BJ (cell line): ENCODE data around the gene IMMT. TPM values are rescaled to one million over a fixed set of nuclear protein-coding genes. Genes with fewer than 3 reads are reported as not detected.

Experiments used
- CTCF ChIA-PET: fragments of 350-600 bp; formaldehyde crosslinking; extraction: SDS; loops from one replicate; lab custom pipeline; 2021; ENCODE audit warnings: antibody characterized with exemption, inconsistent platforms; lab: Yijun Ruan, JAX
- POLR2A ChIA-PET: fragments of 300-600 bp; sonication (Branson Sonifier 250); formaldehyde crosslinking; extraction: SDS; loops from one replicate; lab custom pipeline; 2021; ENCODE audit warnings: antibody characterized with exemption; lab: Charles Lee
- DNase-seq: peaks from one replicate; pipeline ENCODE4 v3.0.0-alpha.2; 2011; ENCODE audit warnings: low read depth
- H3K27me3 ChIP-seq: 2 replicates; pipeline ENCODE4 v1.6.0; 2011; ENCODE audit warnings: low read length; ENCODE audit not compliant: control insufficient read depth, insufficient read depth
- H3K36me3 ChIP-seq: 2 replicates; pipeline ENCODE4 v1.5.1; 2011; ENCODE audit warnings: low read length; ENCODE audit not compliant: control insufficient read depth, insufficient read depth
- H3K4me3 ChIP-seq: 2 replicates; pipeline ENCODE4 v1.5.1; 2011; ENCODE audit warnings: low read depth, mild to moderate bottlenecking, control low read depth, low read length
- CTCF ChIP-seq: IDR thresholded peaks from 2 replicates; pipeline ENCODE4 v1.5.1; 2011; ENCODE audit warnings: low read depth, mild to moderate bottlenecking, control low read depth, inconsistent platforms, low read length, moderate library complexity; ENCODE audit not compliant: insufficient read depth
- polyA plus RNA-seq: library from polyadenylated mRNA; depleted of rRNA; stranded (reverse); fragments of >200 nt; gene quantifications from 2 replicates; pipeline ENCODE4 v1.2.3, GENCODE V29; 2011

IMMT gene
- polyA plus RNA-seq, 1 experiment: 33.7 TPM

DNA sequence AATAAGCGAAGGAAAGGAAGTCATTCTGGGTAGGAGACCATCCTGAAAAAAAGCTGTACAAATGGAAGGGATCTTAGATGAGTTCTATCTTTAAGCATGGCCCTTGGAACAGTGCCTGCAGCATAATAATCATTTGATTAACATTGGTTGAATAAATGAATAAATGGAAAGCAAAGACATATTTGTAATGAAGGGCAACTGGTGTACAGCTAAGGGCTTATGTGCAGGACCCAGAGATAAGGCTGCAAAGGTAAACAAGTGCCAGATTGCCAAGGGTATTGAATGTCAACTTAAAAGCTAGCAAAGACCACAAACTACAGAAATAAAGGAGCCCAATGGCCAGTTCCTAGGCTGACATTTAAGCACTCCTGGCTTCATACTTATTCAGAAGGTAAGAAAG is 19.4 kb downstream of the IMMT start:
- ChIA-PET POLR2A (no interaction called here), CTCF (interaction anchor here (1.4 kb wide), 1 partner anchor 10 kb away, joined by 4 read pairs; no protein-coding TSS in a partner anchor)
- H3K36me3 ChIP-seq: peaks cover 5% of the 10 kb centered on the region
- no peak for TF ChIP-seq CTCF
- DNase-seq: no peak
- no peak overlapping the region for H3K4me3 ChIP-seq
- no peaks in the 10 kb centered on the region for H3K27me3 ChIP-seq

- CTCF ChIA-PET: no interaction called here
- peaks cover 4% of the 10 kb centered on the region for H3K36me3 ChIP-seq
These were observed 20.8 kb downstream of the IMMT start for GRCh38 chr2:86174445-86174844.

DNA sequence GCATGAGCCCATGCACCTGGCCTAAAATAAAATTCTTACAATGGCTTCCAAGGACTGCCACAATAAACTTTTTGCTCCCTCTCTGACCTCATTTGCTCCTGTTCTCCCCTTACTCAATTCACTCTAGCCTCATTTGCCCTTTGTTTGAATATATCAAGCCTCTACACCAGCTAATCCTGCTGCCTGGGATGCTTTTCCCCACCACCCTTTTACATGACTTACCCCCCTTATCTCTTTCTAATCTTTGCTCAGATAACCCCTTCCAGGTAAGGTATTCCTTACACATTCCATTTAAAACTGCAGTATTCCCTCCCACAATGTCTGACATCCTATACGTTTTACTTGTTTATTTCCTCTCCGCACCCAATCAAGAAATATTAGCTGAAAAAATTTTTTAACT is 22.7 kb downstream of the IMMT start:
- H3K27me3 ChIP-seq: no peaks in the 10 kb centered on the region
- no peak for TF ChIP-seq CTCF
- ChIA-PET CTCF (interaction anchor here (0.7 kb wide), 2 partner anchors 14 to 15 kb away, joined by 3 to 4 read pairs; no protein-coding TSS in a partner anchor), POLR2A (no interaction called here)
- DNase-seq: no peak
- no peak overlapping the region for H3K4me3 ChIP-seq
- H3K36me3 ChIP-seq: peaks cover 4% of the 10 kb centered on the region

More at GRCh38 chr2:86174445-86174844, 20.8 kb downstream of the IMMT start:
- H3K27me3 ChIP-seq: no peaks in the 10 kb centered on the region
- POLR2A ChIA-PET: no interaction called here
- no peak overlapping the region for H3K4me3 ChIP-seq
- DNase-seq: no peak
- TF ChIP-seq CTCF: no peak

GRCh38 chr2:86171295-86171694 is 24.0 kb downstream of the IMMT start:
- Histone ChIP-seq H3K27me3 (no peaks in the 10 kb centered on the region), H3K36me3 (peaks cover 4% of the 10 kb centered on the region), H3K4me3 (no peak overlapping the region)
- TF ChIP-seq CTCF: no peak
- DNase-seq: no peak
- ChIA-PET CTCF (no interaction called here), POLR2A (no interaction called here)

GRCh38 chr2:86170449-86170848 is 24.8 kb downstream of the IMMT start:
- ChIA-PET POLR2A (no interaction called here), CTCF (no interaction called here)
- TF ChIP-seq CTCF: no peak
- Histone ChIP-seq H3K27me3 (no peaks in the 10 kb centered on the region), H3K4me3 (no peak overlapping the region), H3K36me3 (peaks cover 2% of the 10 kb centered on the region)
- no peak for DNase-seq
